ENCODE results near the gene TPGS1. TPM values are rescaled to one million over a fixed set of nuclear protein-coding genes. Genes with fewer than 3 reads are reported as not detected.

TPGS1 gene
- total and polyA plus RNA-seq, 5 donors, result 10.9 to 21.3 (median 15.0) TPM

Other genes with a start within 250 kb of the TPGS1 start
- gene PLPP2, start 216.1 kb upstream of the TPGS1 start, total RNA-seq, result under 1 TPM; 0.26 to 0.89 (median 0.54) TPM
- gene PLPP2, start 216.1 kb upstream of the TPGS1 start, polyA plus RNA-seq, result 0.48 TPM
- gene MIER2, start 162.7 kb upstream of the TPGS1 start, total RNA-seq, result 10 to 100 TPM; 14.7 to 23.1 (median 18.9) TPM
- gene MIER2, start 162.7 kb upstream of the TPGS1 start, polyA plus RNA-seq, result 15.1 TPM
- 1 to 10 TPM in 1 of 4 donors, under 1 TPM in 3; 0.35 to 1.2 (median 0.63) TPM for gene C2CD4C, start 98.3 kb upstream of the TPGS1 start, total RNA-seq
- 0.79 TPM for gene C2CD4C, start 98.3 kb upstream of the TPGS1 start, polyA plus RNA-seq
- 10 to 100 TPM; 14.3 to 20.0 (median 17.6) TPM for gene SHC2, start 46.5 kb upstream of the TPGS1 start, total RNA-seq
- 21.0 TPM for gene SHC2, start 46.5 kb upstream of the TPGS1 start, polyA plus RNA-seq
- under 1 TPM; 0.28 to 0.59 (median 0.36) TPM for gene MADCAM1, start 11.0 kb upstream of the TPGS1 start, total RNA-seq
- 0.27 TPM for gene MADCAM1, start 11.0 kb upstream of the TPGS1 start, polyA plus RNA-seq
- 10 to 100 TPM; 66.8 to 78.4 (median 74.3) TPM for gene CDC34, start 24.3 kb downstream of the TPGS1 start, total RNA-seq
- 95.8 TPM for gene CDC34, start 24.3 kb downstream of the TPGS1 start, polyA plus RNA-seq
- under 1 TPM in 2 of 4 donors, not detected in 2; 0.26 to 0.32 TPM for gene GZMM, start 36.6 kb downstream of the TPGS1 start, total RNA-seq
- gene GZMM, start 36.6 kb downstream of the TPGS1 start, polyA plus RNA-seq, result 0.43 TPM
- gene BSG, start 65.1 kb downstream of the TPGS1 start, total RNA-seq, result 1,000 to 10,000 TPM; 1,142 to 1,510 (median 1,274) TPM
- 1,705 TPM for gene BSG, start 65.1 kb downstream of the TPGS1 start, polyA plus RNA-seq
- gene HCN2, start 82.4 kb downstream of the TPGS1 start, total RNA-seq, result 10 to 100 TPM; 15.8 to 24.7 (median 21.7) TPM
- gene HCN2, start 82.4 kb downstream of the TPGS1 start, polyA plus RNA-seq, result 19.3 TPM
- gene POLRMT, start 126.0 kb downstream of the TPGS1 start, total RNA-seq, result 10 to 100 TPM; 36.1 to 46.4 (median 45.1) TPM
- gene POLRMT, start 126.0 kb downstream of the TPGS1 start, polyA plus RNA-seq, result 36.8 TPM
- gene FGF22, start 132.4 kb downstream of the TPGS1 start, total RNA-seq, result under 1 TPM in 3 of 4 donors, not detected in 1; 0.15 to 0.34 (median 0.17) TPM
- gene FGF22, start 132.4 kb downstream of the TPGS1 start, polyA plus RNA-seq, result 0.23 TPM
- 10 to 100 TPM; 21.7 to 37.6 (median 28.0) TPM for gene RNF126, start 155.7 kb downstream of the TPGS1 start, total RNA-seq
- 24.5 TPM for gene RNF126, start 155.7 kb downstream of the TPGS1 start, polyA plus RNA-seq
- 100 to 1,000 TPM in 1 of 4 donors, 10 to 100 TPM in 3; 47.1 to 110 (median 61.9) TPM for gene FSTL3, start 168.9 kb downstream of the TPGS1 start, total RNA-seq
- 64.1 TPM for gene FSTL3, start 168.9 kb downstream of the TPGS1 start, polyA plus RNA-seq
- gene PRSS57, start 188.0 kb downstream of the TPGS1 start, total RNA-seq, result not detected
- gene PRSS57, start 188.0 kb downstream of the TPGS1 start, polyA plus RNA-seq, result not detected
- gene PALM, start 201.4 kb downstream of the TPGS1 start, total RNA-seq, result 10 to 100 TPM; 34.9 to 84.9 (median 46.9) TPM
- gene PALM, start 201.4 kb downstream of the TPGS1 start, polyA plus RNA-seq, result 30.3 TPM
- gene MISP, start 243.6 kb downstream of the TPGS1 start, total RNA-seq, result under 1 TPM in 1 of 4 donors, not detected in 3; 0.22 TPM
- gene MISP, start 243.6 kb downstream of the TPGS1 start, polyA plus RNA-seq, result 0.02 TPM